Effector memory CD8-positive, alpha-beta T cell (primary cell): ENCODE measurements around the gene SMIM33.
A peak's percentile ranks its signal among the peaks of the same experiment; 100 is the strongest.
"Not testable (repeated sequence)": the region's sequence is repeated elsewhere in the genome, so short reads cannot be mapped to it uniquely, and the experiment has no call there.

ENCODE experiments used
- ATAC-seq: fragments of 150-1000 bp; cut with Tn5 transposase; replicated peaks from 2 replicates; pipeline ENCODE4 v1.10.0; 2021; ENCODE audit warnings: mild to moderate bottlenecking, moderate library complexity
- DNase-seq, 3 experiments: peaks; one replicate each; pipeline ENCODE4 v3.0.0; 2021
- H3K27ac Mint-ChIP-seq, 2 donors: one replicate each; pipeline ENCODE4 v1.8.0; 2022; ENCODE audit warnings: mild to moderate bottlenecking in 2 of 2, mixed read lengths in 2 of 2, moderate library complexity in 2 of 2
- H3K27me3 Mint-ChIP-seq, 2 donors: one replicate each; pipeline ENCODE4 v1.8.0; 2022; ENCODE audit warnings: mixed read lengths in 2 of 2
- H3K36me3 Mint-ChIP-seq: one replicate; pipeline ENCODE4 v1.8.0; 2022; ENCODE audit warnings: mild to moderate bottlenecking, moderate library complexity, mixed read lengths; ENCODE audit not compliant: insufficient read depth
- H3K4me1 Mint-ChIP-seq, 2 donors: one replicate each; pipeline ENCODE4 v1.8.0; 2022; ENCODE audit warnings: low read depth in 2 of 2, mixed read lengths in 2 of 2
- H3K4me3 Mint-ChIP-seq, 2 donors: one replicate each; pipeline ENCODE4 v1.8.0; 2022; ENCODE audit warnings: mild to moderate bottlenecking in 2 of 2, mixed read lengths in 2 of 2, moderate library complexity in 2 of 2
- H3K9me3 Mint-ChIP-seq, 2 donors: one replicate each; pipeline ENCODE4 v1.8.0; 2022; ENCODE audit warnings: mixed read lengths in 2 of 2

The SMIM33 gene

GRCh38 chr5:139481580-139482049 is 10.8 kb downstream of the SMIM33 start:
- no peak for DNase-seq
- peak overlapping the region; percentile 82 to 88 for H3K27ac Mint-ChIP-seq
- H3K4me3 Mint-ChIP-seq: peak overlapping the region; percentile 76 to 83
- H3K4me1 Mint-ChIP-seq: peaks cover 35 to 42% of the 10 kb centered on the region in 2 donors
- no peaks in the 10 kb centered on the region for H3K9me3 Mint-ChIP-seq
- peak; percentile 14 for ATAC-seq
- H3K36me3 Mint-ChIP-seq: peaks cover 40% of the 10 kb centered on the region
- H3K27me3 Mint-ChIP-seq: no peaks in the 10 kb centered on the region

GRCh38 chr5:139482050-139482889 is 11.5 kb downstream of the SMIM33 start, which contains the start of gene STING1:
TSS of gene STING1 (minus strand) at chr5:139482758. CDS start at chr5:139481704, 1,054 bp downstream.
- Mint-ChIP-seq H3K4me1 (peaks cover 33 to 42% of the 10 kb centered on the region in 2 donors), H3K4me3 (peak within 1 kb of the TSS; percentile 76 to 83), H3K9me3 (no peaks in the 10 kb centered on the region), H3K27ac (peak within 1 kb of the TSS; percentile 82 to 88), H3K27me3 (no peaks in the 10 kb centered on the region), H3K36me3 (peaks cover 35% of the 10 kb centered on the region)
- DNase-seq (peak; percentile 62 to 70 (median 67)), ATAC-seq (peak; percentile 93)

GRCh38 chr5:139482890-139483208 is 12.0 kb downstream of the SMIM33 start:
- H3K27me3 Mint-ChIP-seq, H3K9me3 Mint-ChIP-seq, ATAC-seq, DNase-seq: not testable (repeated sequence)
- Mint-ChIP-seq H3K27ac (peak overlapping the region; percentile 82 to 88), H3K4me3 (peak overlapping the region; percentile 76 to 83), H3K36me3 (peaks cover 35% of the 10 kb centered on the region), H3K4me1 (peaks cover 33 to 40% of the 10 kb centered on the region in 2 donors)

- no peak overlapping the region for H3K4me3 Mint-ChIP-seq
- H3K27me3 Mint-ChIP-seq: no peaks in the 10 kb centered on the region
- H3K36me3 Mint-ChIP-seq: peaks cover 13% of the 10 kb centered on the region
- no peak for DNase-seq
- peaks cover 14 to 20% of the 10 kb centered on the region in 2 donors for H3K4me1 Mint-ChIP-seq
- no peak for ATAC-seq
- H3K9me3 Mint-ChIP-seq: no peaks in the 10 kb centered on the region
- H3K27ac Mint-ChIP-seq: no peak overlapping the region
These were observed 15.4 kb downstream of the SMIM33 start for GRCh38 chr5:139486201-139486600.

GRCh38 chr5:139488260-139488659 is 17.5 kb downstream of the SMIM33 start:
- Mint-ChIP-seq H3K27me3 (no peaks in the 10 kb centered on the region), H3K4me3 (no peak overlapping the region), H3K27ac (peak overlapping the region; percentile 75 to 81), H3K4me1 (peaks cover 0 to 4% of the 10 kb centered on the region in 2 donors), H3K36me3 (peaks cover 2% of the 10 kb centered on the region), H3K9me3 (no peaks in the 10 kb centered on the region)
- no peak for ATAC-seq
- no peak for DNase-seq

- Mint-ChIP-seq H3K36me3 (peaks cover 2% of the 10 kb centered on the region), H3K4me1 (peaks cover 0 to 5% of the 10 kb centered on the region in 2 donors), H3K27me3 (no peaks in the 10 kb centered on the region), H3K27ac (no peak overlapping the region), H3K9me3 (no peaks in the 10 kb centered on the region), H3K4me3 (no peak overlapping the region)
- DNase-seq: no peak
- no peak for ATAC-seq
These were observed 21.9 kb downstream of the SMIM33 start for GRCh38 chr5:139492700-139493192.

GRCh38 chr5:139494256-139494655 is 23.5 kb downstream of the SMIM33 start:
- H3K4me1 Mint-ChIP-seq: peaks cover 0 to 2% of the 10 kb centered on the region in 2 donors
- no peaks in the 10 kb centered on the region for H3K27me3 Mint-ChIP-seq
- ATAC-seq (no peak), DNase-seq (no peak)
- peaks cover 2% of the 10 kb centered on the region for H3K36me3 Mint-ChIP-seq
- no peaks in the 10 kb centered on the region for H3K9me3 Mint-ChIP-seq
- no peak overlapping the region for H3K27ac Mint-ChIP-seq
- H3K4me3 Mint-ChIP-seq: no peak overlapping the region

GRCh38 chr5:139494832-139495231 is 24.0 kb downstream of the SMIM33 start:
- H3K4me3 Mint-ChIP-seq: no peak overlapping the region
- H3K9me3 Mint-ChIP-seq: no peaks in the 10 kb centered on the region
- no peaks in the 10 kb centered on the region for H3K36me3 Mint-ChIP-seq
- H3K27me3 Mint-ChIP-seq: no peaks in the 10 kb centered on the region
- DNase-seq (no peak), ATAC-seq (no peak)
- H3K4me1 Mint-ChIP-seq: peaks cover 0 to 2% of the 10 kb centered on the region in 2 donors
- H3K27ac Mint-ChIP-seq: no peak overlapping the region

- DNase-seq (no peak), ATAC-seq (no peak)
- peak overlapping the region; percentile 21 to 63 for H3K27ac Mint-ChIP-seq
- no peaks in the 10 kb centered on the region for H3K9me3 Mint-ChIP-seq
- H3K27me3 Mint-ChIP-seq: no peaks in the 10 kb centered on the region
- no peaks in the 10 kb centered on the region for H3K36me3 Mint-ChIP-seq
- no peak overlapping the region for H3K4me3 Mint-ChIP-seq
- peaks cover 0 to 2% of the 10 kb centered on the region in 2 donors for H3K4me1 Mint-ChIP-seq
These were observed 25.0 kb downstream of the SMIM33 start for GRCh38 chr5:139495638-139496435.

GRCh38 chr5:139501381-139501780 is 30.6 kb downstream of the SMIM33 start:
- Mint-ChIP-seq H3K27me3 (no peaks in the 10 kb centered on the region), H3K27ac (peak overlapping the region in 1 of 2 donors; percentile 10), H3K4me1 (no peaks in the 10 kb centered on the region), H3K4me3 (no peak overlapping the region), H3K9me3 (no peaks in the 10 kb centered on the region), H3K36me3 (no peaks in the 10 kb centered on the region)
- DNase-seq (no peak), ATAC-seq (no peak)

GRCh38 chr5:139503036-139503817 is 32.4 kb downstream of the SMIM33 start:
- H3K27me3 Mint-ChIP-seq, H3K27ac Mint-ChIP-seq, H3K4me3 Mint-ChIP-seq, H3K9me3 Mint-ChIP-seq, DNase-seq, H3K4me1 Mint-ChIP-seq, H3K36me3 Mint-ChIP-seq, ATAC-seq: not testable (repeated sequence)

- not testable (repeated sequence) for H3K4me3 Mint-ChIP-seq, H3K27ac Mint-ChIP-seq, H3K9me3 Mint-ChIP-seq, H3K4me1 Mint-ChIP-seq, H3K27me3 Mint-ChIP-seq, DNase-seq, ATAC-seq, H3K36me3 Mint-ChIP-seq
These were observed 33.1 kb downstream of the SMIM33 start for GRCh38 chr5:139503879-139504278.

- ATAC-seq, H3K27ac Mint-ChIP-seq, H3K27me3 Mint-ChIP-seq, H3K4me1 Mint-ChIP-seq, H3K36me3 Mint-ChIP-seq, H3K4me3 Mint-ChIP-seq, H3K9me3 Mint-ChIP-seq, DNase-seq: not testable (repeated sequence)
These were observed 33.9 kb downstream of the SMIM33 start for GRCh38 chr5:139504722-139505121.
